ENCODE results near the gene MYO18A. TPM values are rescaled to one million over a fixed set of nuclear protein-coding genes. Genes with fewer than 3 reads are reported as not detected.

The MYO18A gene
- total RNA-seq, 1 donor from 2014 or later: 36.6 TPM

GRCh38 chr17:29068818-29069217 lies 111.4 kb downstream of the MYO18A start:
- Mint-ChIP-seq H3K27ac (no peak overlapping the region), H3K4me3 (no peak overlapping the region), H3K4me1 (no peaks in the 10 kb centered on the region), H3K9me3 (no peaks in the 10 kb centered on the region), H3K27me3 (no peaks in the 10 kb centered on the region), H3K36me3 (ENCODE audit: low read depth) (peaks cover 2% of the 10 kb centered on the region)
- no peak for DNase-seq
- intact Hi-C loops (cut with micrococcal nuclease): no loop called here

GRCh38 chr17:29066606-29067005 lies 113.6 kb downstream of the MYO18A start:
- no peak for DNase-seq
- H3K27me3 Mint-ChIP-seq: no peaks in the 10 kb centered on the region
- H3K9me3 Mint-ChIP-seq: no peaks in the 10 kb centered on the region
- H3K4me3 Mint-ChIP-seq: no peak overlapping the region
- intact Hi-C loops (cut with micrococcal nuclease): no loop called here
- H3K36me3 Mint-ChIP-seq (ENCODE audit: low read depth): no peaks in the 10 kb centered on the region
- H3K27ac Mint-ChIP-seq: no peak overlapping the region
- no peaks in the 10 kb centered on the region for H3K4me1 Mint-ChIP-seq

GRCh38 chr17:29066047-29066446 lies 114.2 kb downstream of the MYO18A start:
- H3K4me1 Mint-ChIP-seq: no peaks in the 10 kb centered on the region
- no peak for DNase-seq
- H3K27me3 Mint-ChIP-seq: no peaks in the 10 kb centered on the region
- intact Hi-C loops (cut with micrococcal nuclease): no loop called here
- no peaks in the 10 kb centered on the region for H3K36me3 Mint-ChIP-seq (ENCODE audit: low read depth)
- H3K27ac Mint-ChIP-seq: no peak overlapping the region
- H3K4me3 Mint-ChIP-seq: no peak overlapping the region
- H3K9me3 Mint-ChIP-seq: no peaks in the 10 kb centered on the region

GRCh38 chr17:29063992-29064391 lies 116.2 kb downstream of the MYO18A start:
- Mint-ChIP-seq H3K4me3 (no peak overlapping the region), H3K27ac (no peak overlapping the region), H3K27me3 (no peaks in the 10 kb centered on the region), H3K4me1 (no peaks in the 10 kb centered on the region), H3K36me3 (ENCODE audit: low read depth) (no peaks in the 10 kb centered on the region), H3K9me3 (no peaks in the 10 kb centered on the region)
- no peak for DNase-seq
- intact Hi-C loops (cut with micrococcal nuclease): no loop called here

- no peaks in the 10 kb centered on the region for H3K9me3 Mint-ChIP-seq
- H3K27me3 Mint-ChIP-seq: no peaks in the 10 kb centered on the region
- no peak overlapping the region for H3K27ac Mint-ChIP-seq
- H3K4me1 Mint-ChIP-seq: no peaks in the 10 kb centered on the region
- intact Hi-C loops (cut with micrococcal nuclease): no loop called here
- H3K4me3 Mint-ChIP-seq: no peak overlapping the region
- no peak for DNase-seq
- no peaks in the 10 kb centered on the region for H3K36me3 Mint-ChIP-seq (ENCODE audit: low read depth)
These were observed 118.0 kb downstream of the MYO18A start for GRCh38 chr17:29062215-29062614.

- intact Hi-C loops (cut with micrococcal nuclease): no loop called here
- Mint-ChIP-seq H3K36me3 (ENCODE audit: low read depth) (no peaks in the 10 kb centered on the region), H3K27me3 (no peaks in the 10 kb centered on the region), H3K9me3 (no peaks in the 10 kb centered on the region), H3K4me3 (no peak overlapping the region), H3K4me1 (no peaks in the 10 kb centered on the region), H3K27ac (no peak overlapping the region)
- no peak for DNase-seq
These were observed 119.2 kb downstream of the MYO18A start for GRCh38 chr17:29061036-29061435.

GRCh38 chr17:29060475-29060874 lies 119.7 kb downstream of the MYO18A start:
- Mint-ChIP-seq H3K4me3 (no peak overlapping the region), H3K9me3 (no peaks in the 10 kb centered on the region), H3K4me1 (no peaks in the 10 kb centered on the region), H3K27ac (no peak overlapping the region), H3K27me3 (peaks cover 1% of the 10 kb centered on the region), H3K36me3 (ENCODE audit: low read depth) (no peaks in the 10 kb centered on the region)
- no peak for DNase-seq
- intact Hi-C loops (cut with micrococcal nuclease): no loop called here

- H3K27me3 Mint-ChIP-seq: peaks cover 1% of the 10 kb centered on the region
- H3K4me1 Mint-ChIP-seq: no peaks in the 10 kb centered on the region
- intact Hi-C loops (cut with micrococcal nuclease): no loop called here
- H3K9me3 Mint-ChIP-seq: no peaks in the 10 kb centered on the region
- H3K27ac Mint-ChIP-seq: no peak overlapping the region
- DNase-seq: no peak
- H3K4me3 Mint-ChIP-seq: no peak overlapping the region
- no peaks in the 10 kb centered on the region for H3K36me3 Mint-ChIP-seq (ENCODE audit: low read depth)
These were observed 120.9 kb downstream of the MYO18A start for GRCh38 chr17:29059281-29059680.

GRCh38 chr17:29058391-29058790 lies 121.8 kb downstream of the MYO18A start:
- Mint-ChIP-seq H3K4me3 (no peak overlapping the region), H3K36me3 (ENCODE audit: low read depth) (no peaks in the 10 kb centered on the region), H3K9me3 (no peaks in the 10 kb centered on the region), H3K4me1 (no peaks in the 10 kb centered on the region), H3K27ac (no peak overlapping the region), H3K27me3 (peaks cover 1% of the 10 kb centered on the region)
- intact Hi-C loops (cut with micrococcal nuclease): no loop called here
- no peak for DNase-seq

- DNase-seq: no peak
- Mint-ChIP-seq H3K4me3 (no peak overlapping the region), H3K4me1 (no peaks in the 10 kb centered on the region), H3K27me3 (peaks cover 1% of the 10 kb centered on the region), H3K27ac (no peak overlapping the region), H3K36me3 (ENCODE audit: low read depth) (no peaks in the 10 kb centered on the region), H3K9me3 (no peaks in the 10 kb centered on the region)
- intact Hi-C loops (cut with micrococcal nuclease): no loop called here
These were observed 122.8 kb downstream of the MYO18A start for GRCh38 chr17:29057361-29057760.

GRCh38 chr17:29054835-29055234 lies 125.4 kb downstream of the MYO18A start:
- no peak overlapping the region for H3K27ac Mint-ChIP-seq

GRCh38 chr17:29051731-29052130 lies 128.5 kb downstream of the MYO18A start:
- H3K27me3 Mint-ChIP-seq: peaks cover 14% of the 10 kb centered on the region
- no peak overlapping the region for H3K27ac Mint-ChIP-seq
- H3K9me3 Mint-ChIP-seq: no peaks in the 10 kb centered on the region
- no peaks in the 10 kb centered on the region for H3K4me1 Mint-ChIP-seq
- intact Hi-C loops (cut with micrococcal nuclease): no loop called here
- no peaks in the 10 kb centered on the region for H3K36me3 Mint-ChIP-seq (ENCODE audit: low read depth)
- no peak for DNase-seq
- no peak overlapping the region for H3K4me3 Mint-ChIP-seq

More at GRCh38 chr17:29054835-29055234, 125.4 kb downstream of the MYO18A start:
- H3K36me3 Mint-ChIP-seq (ENCODE audit: low read depth): no peaks in the 10 kb centered on the region
- no peaks in the 10 kb centered on the region for H3K9me3 Mint-ChIP-seq
- no peaks in the 10 kb centered on the region for H3K4me1 Mint-ChIP-seq
- DNase-seq: no peak
- H3K27me3 Mint-ChIP-seq: peaks cover 3% of the 10 kb centered on the region
- no peak overlapping the region for H3K4me3 Mint-ChIP-seq
- intact Hi-C loops (cut with micrococcal nuclease): no loop called here

- no peaks in the 10 kb centered on the region for H3K4me1 Mint-ChIP-seq
- no peaks in the 10 kb centered on the region for H3K36me3 Mint-ChIP-seq (ENCODE audit: low read depth)
- H3K27me3 Mint-ChIP-seq: peaks cover 18% of the 10 kb centered on the region
- no peak overlapping the region for H3K27ac Mint-ChIP-seq
- H3K4me3 Mint-ChIP-seq: no peak overlapping the region
- intact Hi-C loops (cut with micrococcal nuclease): no loop called here
- no peaks in the 10 kb centered on the region for H3K9me3 Mint-ChIP-seq
- no peak for DNase-seq
These were observed 129.0 kb downstream of the MYO18A start for GRCh38 chr17:29051194-29051593.

GRCh38 chr17:29050176-29050575 lies 130.0 kb downstream of the MYO18A start:
- Mint-ChIP-seq H3K27me3 (peaks cover 16% of the 10 kb centered on the region), H3K27ac (no peak overlapping the region), H3K36me3 (ENCODE audit: low read depth) (no peaks in the 10 kb centered on the region), H3K4me1 (peaks cover 2% of the 10 kb centered on the region), H3K4me3 (no peak overlapping the region), H3K9me3 (no peaks in the 10 kb centered on the region)
- DNase-seq: no peak
- intact Hi-C loops (cut with micrococcal nuclease): no loop called here

- intact Hi-C loops (cut with micrococcal nuclease): no loop called here
- H3K4me3 Mint-ChIP-seq: no peak overlapping the region
These were observed 130.6 kb downstream of the MYO18A start for GRCh38 chr17:29049541-29050145.

More at GRCh38 chr17:29049541-29050145, 130.6 kb downstream of the MYO18A start:
- DNase-seq: no peak
- Mint-ChIP-seq H3K9me3 (no peaks in the 10 kb centered on the region), H3K27me3 (peaks cover 16% of the 10 kb centered on the region), H3K4me1 (peaks cover 2% of the 10 kb centered on the region), H3K36me3 (ENCODE audit: low read depth) (no peaks in the 10 kb centered on the region), H3K27ac (no peak overlapping the region)

All from activated CD4-positive, alpha-beta T cell treated with anti-CD3 and anti-CD28 coated beads, Interleukin-2, amount 10 ng/mL, durations not matched to agents 24 days and 14 days (primary cell).